ENCODE results near the gene LIMK1.

The LIMK1 gene

DNA sequence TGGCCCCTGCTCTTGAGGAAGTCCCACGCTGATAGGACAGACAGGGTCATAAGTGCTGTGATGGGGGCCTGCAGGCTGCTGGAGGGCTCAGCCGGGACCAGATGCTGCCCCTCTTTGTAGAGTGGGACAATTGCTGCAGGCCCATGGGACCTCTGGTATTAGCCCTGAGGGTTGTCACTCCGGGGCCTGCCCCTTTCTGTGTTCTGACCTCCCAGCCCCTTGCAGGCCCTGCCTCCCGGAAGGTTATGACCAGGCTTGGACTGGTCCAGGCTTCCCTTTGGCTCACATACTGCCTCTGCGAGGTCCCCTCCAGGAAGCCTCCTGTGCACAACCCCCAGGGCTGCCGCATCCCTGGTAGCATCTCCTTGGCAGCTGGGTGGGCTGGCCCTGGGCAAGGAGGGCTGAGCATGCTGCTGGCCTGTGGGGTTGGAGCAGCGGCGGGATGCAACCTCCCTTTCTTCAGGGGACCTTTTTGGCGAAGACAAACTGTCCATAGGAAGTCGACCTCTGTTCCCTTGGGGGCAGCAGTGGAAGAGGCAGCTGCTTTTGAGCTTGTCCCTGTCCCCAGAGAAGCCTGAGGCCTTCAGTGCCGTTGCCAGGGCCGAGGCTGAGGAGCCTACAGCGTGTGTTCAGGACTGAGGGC, 8.8 kb downstream of the LIMK1 start:
- no peak overlapping the region for H3K4me3 Mint-ChIP-seq
- no peak overlapping the region for H3K27ac Mint-ChIP-seq
- peaks cover 16% of the 10 kb centered on the region for H3K4me1 Mint-ChIP-seq
- no peaks in the 10 kb centered on the region for H3K36me3 Mint-ChIP-seq
- no peaks in the 10 kb centered on the region for H3K9me3 Mint-ChIP-seq
- H3K27me3 Mint-ChIP-seq = no peaks in the 10 kb centered on the region

DNA sequence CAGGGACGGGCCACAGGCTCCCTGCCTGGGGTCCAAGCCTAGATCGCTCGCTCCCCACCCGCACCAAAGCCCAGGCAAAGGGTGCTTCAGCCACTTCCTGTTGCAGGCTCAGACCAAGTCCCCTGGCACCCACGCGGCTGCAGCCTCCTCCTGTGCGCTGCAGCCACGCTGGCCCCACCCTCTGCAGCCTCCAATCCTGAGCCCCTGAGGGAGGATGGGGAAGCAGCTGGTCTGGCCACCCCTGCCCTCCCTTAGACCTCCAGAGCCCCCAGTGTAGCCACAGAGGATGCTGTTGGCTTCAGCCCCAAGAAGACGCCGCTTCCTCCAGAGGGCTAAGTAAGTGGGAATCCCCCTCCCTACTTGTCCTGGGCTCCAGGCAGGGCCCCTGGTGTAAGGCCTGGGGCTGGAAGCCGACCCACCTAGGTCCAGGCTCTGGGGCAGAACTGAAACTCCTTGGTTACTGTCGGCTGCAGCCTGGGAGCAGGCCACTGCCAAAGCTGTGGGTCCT, 9.4 kb downstream of the LIMK1 start:
- peaks cover 4% of the 10 kb centered on the region for H3K36me3 Mint-ChIP-seq
- no peak overlapping the region for H3K27ac Mint-ChIP-seq
- H3K9me3 Mint-ChIP-seq = no peaks in the 10 kb centered on the region
- no peak overlapping the region for H3K4me3 Mint-ChIP-seq
- H3K27me3 Mint-ChIP-seq = no peaks in the 10 kb centered on the region
- H3K4me1 Mint-ChIP-seq = peaks cover 16% of the 10 kb centered on the region

DNA sequence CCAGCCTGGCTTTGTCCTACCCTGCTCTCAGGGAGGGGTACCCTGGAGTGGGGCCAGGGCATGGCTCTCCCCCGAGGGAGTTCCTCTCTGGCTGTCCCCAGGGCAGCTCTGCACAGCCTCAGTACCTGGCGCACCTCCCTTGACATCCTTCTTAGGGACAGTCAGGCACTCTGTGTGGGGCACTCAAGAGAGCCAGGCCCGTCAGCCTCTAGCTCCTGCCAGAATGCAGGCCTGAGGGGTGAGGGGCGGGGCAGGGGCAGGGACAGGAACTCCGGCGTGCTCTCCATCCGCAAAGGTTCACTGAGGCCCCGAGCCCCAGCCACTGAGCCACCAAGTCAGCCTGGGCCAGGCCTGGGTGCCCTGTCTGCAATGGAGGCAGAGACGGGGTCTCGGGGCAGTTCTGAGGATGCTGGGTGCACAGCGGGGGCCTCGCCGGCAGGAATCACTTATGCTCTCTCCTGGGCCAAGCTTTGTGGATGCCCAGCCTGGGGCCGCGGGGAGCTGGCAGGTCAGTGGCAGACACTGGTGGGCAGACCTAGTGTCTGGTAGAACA, 10.1 kb downstream of the LIMK1 start:
- H3K9me3 Mint-ChIP-seq = no peaks in the 10 kb centered on the region
- H3K4me3 Mint-ChIP-seq = peak overlapping the region; percentile 82
- no peaks in the 10 kb centered on the region for H3K27me3 Mint-ChIP-seq
- peak overlapping the region; percentile 74 for H3K27ac Mint-ChIP-seq
- H3K4me1 Mint-ChIP-seq = peaks cover 16% of the 10 kb centered on the region
- H3K36me3 Mint-ChIP-seq = peaks cover 4% of the 10 kb centered on the region

DNA sequence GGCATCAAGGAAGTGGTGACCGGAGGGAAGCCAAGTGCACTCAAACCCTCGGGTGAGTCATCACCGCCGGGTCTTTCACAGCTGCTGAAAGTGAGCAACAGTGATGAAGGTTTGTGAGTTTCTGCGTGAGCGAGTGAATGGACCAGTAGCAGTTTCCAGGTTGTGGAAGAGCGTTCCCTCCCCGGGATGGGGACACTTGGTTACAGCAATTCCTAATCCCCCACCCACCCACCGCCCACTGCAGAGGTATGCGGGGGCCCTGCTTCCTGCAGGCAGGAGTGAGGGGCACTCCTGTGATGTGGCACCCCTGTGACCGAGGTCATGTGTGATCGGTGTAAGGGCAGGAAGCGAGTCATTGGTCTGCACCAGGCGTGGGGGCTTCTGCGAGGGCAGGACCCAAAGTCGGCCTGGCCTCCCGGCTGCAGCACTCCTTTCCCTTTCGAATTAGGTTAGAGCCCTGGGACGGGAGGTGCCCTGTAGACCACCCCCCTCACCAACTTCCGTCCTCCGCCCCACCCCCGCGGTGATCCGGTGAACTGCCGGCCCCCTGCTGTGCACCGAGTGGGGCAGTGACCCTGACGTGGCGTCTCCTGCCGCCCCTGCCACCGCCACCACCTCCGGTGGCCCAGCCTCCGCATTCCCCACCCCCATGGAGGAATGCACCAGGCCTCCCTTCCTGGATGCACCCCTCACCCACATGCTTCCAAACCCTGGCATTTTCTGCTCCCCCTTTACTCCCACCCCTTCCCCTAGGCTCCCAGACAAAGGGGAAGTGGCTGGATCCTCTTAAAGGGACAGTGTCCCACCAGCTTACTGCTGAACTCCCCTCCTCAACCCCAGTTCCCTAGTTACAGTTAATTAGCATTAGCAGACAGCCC, 10.9 kb downstream of the LIMK1 start:
- Mint-ChIP-seq H3K27me3 (no peaks in the 10 kb centered on the region), H3K27ac (peak overlapping the region; percentile 56), H3K9me3 (no peaks in the 10 kb centered on the region), H3K4me3 (peak overlapping the region; percentile 82), H3K4me1 (peaks cover 16% of the 10 kb centered on the region), H3K36me3 (peaks cover 4% of the 10 kb centered on the region)

DNA sequence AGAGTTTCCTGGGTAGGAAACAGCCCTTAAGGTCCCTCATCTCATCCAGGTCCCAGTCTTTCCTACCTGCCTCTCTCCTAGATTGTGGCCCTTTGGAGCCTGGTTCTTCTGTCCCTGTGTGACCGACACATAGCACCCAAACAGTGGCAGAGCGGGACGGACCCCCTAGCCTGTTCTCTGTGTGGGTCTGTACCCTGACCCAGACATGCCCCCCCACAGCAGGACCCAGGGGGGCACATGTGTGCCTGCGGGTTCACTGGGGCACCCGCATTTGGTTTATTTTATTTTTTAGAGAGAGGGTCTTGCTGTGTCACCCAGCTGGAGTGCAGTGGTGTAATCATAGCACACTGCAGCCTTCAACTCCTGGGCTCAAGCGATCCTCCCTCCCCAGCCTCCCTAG, 11.5 kb downstream of the LIMK1 start:
- H3K27ac Mint-ChIP-seq = peak overlapping the region; percentile 27
- peak overlapping the region; percentile 82 for H3K4me3 Mint-ChIP-seq
- H3K36me3 Mint-ChIP-seq = peaks cover 4% of the 10 kb centered on the region
- H3K4me1 Mint-ChIP-seq = peaks cover 16% of the 10 kb centered on the region
- no peaks in the 10 kb centered on the region for H3K27me3 Mint-ChIP-seq
- H3K9me3 Mint-ChIP-seq = no peaks in the 10 kb centered on the region

GRCh38 chr7:74097937-74098614, 14.5 kb downstream of the LIMK1 start:
- Mint-ChIP-seq H3K36me3 (peaks cover 4% of the 10 kb centered on the region), H3K4me1 (peaks cover 16% of the 10 kb centered on the region), H3K27me3 (no peaks in the 10 kb centered on the region), H3K4me3 (no peak overlapping the region), H3K9me3 (no peaks in the 10 kb centered on the region), H3K27ac (no peak overlapping the region)

GRCh38 chr7:74099031-74099430, 15.4 kb downstream of the LIMK1 start:
- Mint-ChIP-seq H3K4me3 (no peak overlapping the region), H3K36me3 (peaks cover 4% of the 10 kb centered on the region), H3K9me3 (no peaks in the 10 kb centered on the region), H3K27me3 (no peaks in the 10 kb centered on the region), H3K27ac (no peak overlapping the region), H3K4me1 (peaks cover 11% of the 10 kb centered on the region)

GRCh38 chr7:74101061-74101681, 17.6 kb downstream of the LIMK1 start:
- H3K36me3 Mint-ChIP-seq = peaks cover 4% of the 10 kb centered on the region
- H3K9me3 Mint-ChIP-seq = no peaks in the 10 kb centered on the region
- no peak overlapping the region for H3K4me3 Mint-ChIP-seq
- no peak overlapping the region for H3K27ac Mint-ChIP-seq
- H3K27me3 Mint-ChIP-seq = no peaks in the 10 kb centered on the region
- H3K4me1 Mint-ChIP-seq = no peaks in the 10 kb centered on the region

GRCh38 chr7:74103219-74103772, 19.7 kb downstream of the LIMK1 start:
- no peaks in the 10 kb centered on the region for H3K4me1 Mint-ChIP-seq
- no peak overlapping the region for H3K4me3 Mint-ChIP-seq
- H3K27ac Mint-ChIP-seq = no peak overlapping the region
- no peaks in the 10 kb centered on the region for H3K9me3 Mint-ChIP-seq
- no peaks in the 10 kb centered on the region for H3K36me3 Mint-ChIP-seq
- no peaks in the 10 kb centered on the region for H3K27me3 Mint-ChIP-seq

DNA sequence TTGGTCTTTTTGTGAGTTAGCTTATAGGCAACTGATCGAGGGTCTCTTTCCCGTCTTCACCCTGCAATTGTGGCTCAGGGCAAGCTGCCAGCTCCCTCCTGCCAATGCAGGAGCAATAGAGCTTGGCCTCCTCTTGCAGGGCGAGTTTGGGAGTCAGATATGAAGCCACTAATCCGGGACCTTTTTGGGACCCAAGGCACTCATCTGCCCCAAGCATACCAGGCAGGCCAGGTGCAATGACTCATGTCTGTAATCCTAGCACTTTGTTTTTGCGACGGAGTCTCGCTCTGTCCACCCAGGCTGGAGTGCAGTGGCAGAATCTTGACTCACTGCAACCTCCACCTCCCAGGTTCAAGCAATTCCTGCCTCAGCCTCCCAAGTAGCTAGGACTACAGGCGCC, 21.1 kb downstream of the LIMK1 start:
- H3K4me3 Mint-ChIP-seq = no peak overlapping the region
- H3K27ac Mint-ChIP-seq = no peak overlapping the region
- no peaks in the 10 kb centered on the region for H3K4me1 Mint-ChIP-seq
- H3K27me3 Mint-ChIP-seq = no peaks in the 10 kb centered on the region
- H3K36me3 Mint-ChIP-seq = no peaks in the 10 kb centered on the region
- H3K9me3 Mint-ChIP-seq = no peaks in the 10 kb centered on the region

- no peak overlapping the region for H3K27ac Mint-ChIP-seq
- no peaks in the 10 kb centered on the region for H3K27me3 Mint-ChIP-seq
- H3K4me3 Mint-ChIP-seq = no peak overlapping the region
- H3K4me1 Mint-ChIP-seq = no peaks in the 10 kb centered on the region
- H3K9me3 Mint-ChIP-seq = no peaks in the 10 kb centered on the region
- H3K36me3 Mint-ChIP-seq = no peaks in the 10 kb centered on the region
These were observed 22.4 kb downstream of the LIMK1 start for GRCh38 chr7:74105992-74106391.

DNA sequence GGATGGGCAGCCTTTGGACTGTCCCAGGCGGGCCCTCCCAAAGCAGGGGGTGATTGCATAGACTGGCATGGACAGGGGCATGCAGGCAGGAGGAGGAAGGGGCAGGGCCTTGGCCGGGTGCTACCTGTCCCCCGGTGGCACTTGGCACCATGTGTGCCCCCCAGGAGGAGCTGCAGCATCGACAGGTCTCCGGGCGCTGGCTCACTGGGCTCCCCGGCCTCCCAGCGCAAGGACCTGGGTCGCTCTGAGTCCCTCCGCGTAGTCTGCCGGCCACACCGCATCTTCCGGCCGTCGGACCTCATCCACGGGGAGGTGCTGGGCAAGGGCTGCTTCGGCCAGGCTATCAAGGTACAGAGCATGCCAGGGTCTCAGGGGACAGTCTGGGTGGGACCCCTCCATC, 23.2 kb downstream of the LIMK1 start:
- no peak overlapping the region for H3K4me3 Mint-ChIP-seq
- no peak overlapping the region for H3K27ac Mint-ChIP-seq
- no peaks in the 10 kb centered on the region for H3K4me1 Mint-ChIP-seq
- H3K36me3 Mint-ChIP-seq = no peaks in the 10 kb centered on the region
- H3K9me3 Mint-ChIP-seq = no peaks in the 10 kb centered on the region
- H3K27me3 Mint-ChIP-seq = no peaks in the 10 kb centered on the region

- Mint-ChIP-seq H3K27ac (no peak overlapping the region), H3K4me1 (no peaks in the 10 kb centered on the region), H3K9me3 (no peaks in the 10 kb centered on the region), H3K4me3 (no peak overlapping the region), H3K36me3 (peaks cover 3% of the 10 kb centered on the region), H3K27me3 (no peaks in the 10 kb centered on the region)
These were observed 31.7 kb downstream of the LIMK1 start for GRCh38 chr7:74115326-74115725.

DNA sequence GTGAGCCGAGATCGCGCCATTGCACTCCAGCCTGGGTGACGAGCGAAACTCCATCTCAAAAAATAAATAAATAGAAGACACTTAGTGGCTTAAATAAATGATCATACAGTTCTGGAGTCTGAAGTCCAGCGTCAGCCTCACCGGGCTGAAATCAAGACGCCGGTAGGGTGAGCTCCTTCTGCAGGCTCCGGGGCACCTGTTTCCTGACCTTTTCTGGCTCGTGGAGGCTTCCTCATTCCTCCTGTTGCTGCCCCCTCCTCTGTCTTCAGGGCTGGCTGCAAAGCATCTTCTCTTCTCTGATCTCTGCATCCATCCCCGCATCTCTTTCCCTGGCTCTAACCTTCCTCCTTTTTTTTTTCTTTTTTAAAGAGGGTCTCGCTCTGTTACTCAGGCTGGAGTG, 32.8 kb downstream of the LIMK1 start:
- no peaks in the 10 kb centered on the region for H3K4me1 Mint-ChIP-seq
- no peaks in the 10 kb centered on the region for H3K27me3 Mint-ChIP-seq
- H3K9me3 Mint-ChIP-seq = no peaks in the 10 kb centered on the region
- no peak overlapping the region for H3K27ac Mint-ChIP-seq
- peaks cover 5% of the 10 kb centered on the region for H3K36me3 Mint-ChIP-seq
- H3K4me3 Mint-ChIP-seq = no peak overlapping the region

GRCh38 chr7:74119831-74120230, 36.2 kb downstream of the LIMK1 start:
- H3K4me3 Mint-ChIP-seq = no peak overlapping the region
- H3K9me3 Mint-ChIP-seq = no peaks in the 10 kb centered on the region
- no peak overlapping the region for H3K27ac Mint-ChIP-seq
- peaks cover 6% of the 10 kb centered on the region for H3K36me3 Mint-ChIP-seq
- no peaks in the 10 kb centered on the region for H3K27me3 Mint-ChIP-seq
- no peaks in the 10 kb centered on the region for H3K4me1 Mint-ChIP-seq
